Type B pancreatic cell (in vitro differentiated cells): ENCODE measurements around the gene ZWILCH. TPM values are rescaled to one million over a fixed set of nuclear protein-coding genes. Genes with fewer than 3 reads are reported as not detected.
"Not testable (repeated sequence)": the region's sequence is repeated elsewhere in the genome, so short reads cannot be mapped to it uniquely, and the experiment has no call there.

Experiments used
- DNase-seq: peaks from one replicate; pipeline ENCODE4 v3.0.0; 2021; ENCODE audit warnings: mixed read lengths; ENCODE audit not compliant: unreplicated experiment; ENCODE audit errors: extremely low spot score
- H3K27ac Mint-ChIP-seq: 2 replicates; pipeline ENCODE4 v1.8.0; 2021; ENCODE audit warnings: mild to moderate bottlenecking, mixed read lengths
- H3K27me3 Mint-ChIP-seq: 2 replicates; pipeline ENCODE4 v1.8.0; 2021; ENCODE audit warnings: mixed read lengths
- H3K36me3 Mint-ChIP-seq: 2 replicates; pipeline ENCODE4 v1.8.0; 2021; ENCODE audit warnings: mixed read lengths
- H3K4me1 Mint-ChIP-seq: one replicate; pipeline ENCODE4 v1.8.0; 2021; ENCODE audit warnings: mixed read lengths; ENCODE audit not compliant: unreplicated experiment
- H3K4me3 Mint-ChIP-seq: 2 replicates; pipeline ENCODE4 v1.8.0; 2021; ENCODE audit warnings: mild to moderate bottlenecking, mixed read lengths
- H3K9me3 Mint-ChIP-seq: 2 replicates; pipeline ENCODE4 v1.8.0; 2021; ENCODE audit warnings: mixed read lengths
- total RNA-seq: library from RNA; stranded (reverse); gene quantifications from 2 replicates; pipeline ENCODE4 v1.2.1, GENCODE V29; 2021; ENCODE audit warnings: low replicate concordance
- TF ChIP-seq, protein P1 (sequence below): fragments of 200-600 bp; sonication (generic); conservative IDR thresholded peaks from 2 replicates; pipeline ENCODE4 v1.5.0; 2021; ENCODE audit warnings: antibody characterized with exemption, mild to moderate bottlenecking

The ZWILCH gene
- total RNA-seq, 1 donor from 2014 or later, result 23.2 TPM

GRCh38 chr15:66588971-66589370 lies 83.8 kb downstream of the ZWILCH start:
- no peak overlapping the region for H3K4me3 Mint-ChIP-seq
- H3K4me1 Mint-ChIP-seq, result peaks cover 12% of the 10 kb centered on the region
- H3K36me3 Mint-ChIP-seq, result no peaks in the 10 kb centered on the region
- TF ChIP-seq, protein P1, sequence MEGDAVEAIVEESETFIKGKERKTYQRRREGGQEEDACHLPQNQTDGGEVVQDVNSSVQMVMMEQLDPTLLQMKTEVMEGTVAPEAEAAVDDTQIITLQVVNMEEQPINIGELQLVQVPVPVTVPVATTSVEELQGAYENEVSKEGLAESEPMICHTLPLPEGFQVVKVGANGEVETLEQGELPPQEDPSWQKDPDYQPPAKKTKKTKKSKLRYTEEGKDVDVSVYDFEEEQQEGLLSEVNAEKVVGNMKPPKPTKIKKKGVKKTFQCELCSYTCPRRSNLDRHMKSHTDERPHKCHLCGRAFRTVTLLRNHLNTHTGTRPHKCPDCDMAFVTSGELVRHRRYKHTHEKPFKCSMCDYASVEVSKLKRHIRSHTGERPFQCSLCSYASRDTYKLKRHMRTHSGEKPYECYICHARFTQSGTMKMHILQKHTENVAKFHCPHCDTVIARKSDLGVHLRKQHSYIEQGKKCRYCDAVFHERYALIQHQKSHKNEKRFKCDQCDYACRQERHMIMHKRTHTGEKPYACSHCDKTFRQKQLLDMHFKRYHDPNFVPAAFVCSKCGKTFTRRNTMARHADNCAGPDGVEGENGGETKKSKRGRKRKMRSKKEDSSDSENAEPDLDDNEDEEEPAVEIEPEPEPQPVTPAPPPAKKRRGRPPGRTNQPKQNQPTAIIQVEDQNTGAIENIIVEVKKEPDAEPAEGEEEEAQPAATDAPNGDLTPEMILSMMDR, result no peak
- H3K27me3 Mint-ChIP-seq, result peaks cover 24% of the 10 kb centered on the region
- no peak for DNase-seq
- H3K27ac Mint-ChIP-seq, result no peak overlapping the region
- H3K9me3 Mint-ChIP-seq, result no peaks in the 10 kb centered on the region

- H3K9me3 Mint-ChIP-seq, H3K36me3 Mint-ChIP-seq, DNase-seq, H3K4me3 Mint-ChIP-seq, H3K27ac Mint-ChIP-seq: not testable (repeated sequence)
- H3K27me3 Mint-ChIP-seq, result peaks cover 24% of the 10 kb centered on the region
- H3K4me1 Mint-ChIP-seq, result peaks cover 12% of the 10 kb centered on the region
These were observed 84.3 kb downstream of the ZWILCH start for GRCh38 chr15:66589429-66589828.

- Mint-ChIP-seq H3K4me3 (no peak overlapping the region), H3K36me3 (no peaks in the 10 kb centered on the region), H3K9me3 (no peaks in the 10 kb centered on the region), H3K27ac (no peak overlapping the region), H3K4me1 (peaks cover 12% of the 10 kb centered on the region), H3K27me3 (peaks cover 24% of the 10 kb centered on the region)
- TF ChIP-seq, protein P1, result no peak
- DNase-seq, result no peak
These were observed 85.3 kb downstream of the ZWILCH start for GRCh38 chr15:66590435-66590834.

GRCh38 chr15:66591322-66591862 lies 86.3 kb downstream of the ZWILCH start:
- peaks cover 16% of the 10 kb centered on the region for H3K27me3 Mint-ChIP-seq
- no peaks in the 10 kb centered on the region for H3K36me3 Mint-ChIP-seq
- peaks cover 12% of the 10 kb centered on the region for H3K4me1 Mint-ChIP-seq
- H3K4me3 Mint-ChIP-seq, result no peak overlapping the region
- TF ChIP-seq, protein P1, result no peak
- no peak overlapping the region for H3K27ac Mint-ChIP-seq
- H3K9me3 Mint-ChIP-seq, result no peaks in the 10 kb centered on the region
- DNase-seq, result no peak

DNA sequence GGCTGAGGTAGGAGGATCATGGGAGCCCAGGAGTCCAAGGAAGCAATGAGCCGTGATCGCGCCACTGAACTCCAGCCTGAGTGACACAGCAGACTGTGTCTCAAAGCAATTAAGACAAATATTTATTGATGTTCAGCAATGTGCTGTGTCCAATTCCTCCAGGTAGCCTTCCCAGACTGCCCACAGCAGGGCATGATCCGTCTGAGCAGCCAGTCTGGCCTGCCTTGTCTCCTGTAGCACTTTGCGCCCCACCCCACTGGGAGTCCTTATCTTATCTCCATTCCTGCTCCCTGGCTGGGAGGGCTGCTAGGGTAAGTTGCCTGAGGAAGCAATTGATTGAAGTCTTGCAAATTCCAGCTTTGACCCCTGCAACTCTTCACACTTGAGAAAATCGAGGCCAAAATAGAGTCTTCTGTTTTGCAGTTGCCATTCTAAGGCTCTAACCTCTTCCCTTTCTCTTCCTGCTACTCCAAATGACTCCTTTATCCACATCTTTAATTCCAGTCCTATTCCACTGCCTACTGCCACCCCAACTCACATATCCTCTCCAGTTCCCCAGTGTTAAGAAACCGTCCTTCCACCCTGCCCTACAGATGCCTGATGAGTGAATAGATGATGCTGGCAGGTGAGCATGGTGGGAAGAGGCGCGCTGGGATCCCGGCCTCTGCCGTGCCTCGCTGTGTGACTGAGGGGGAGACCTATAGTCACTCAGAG lies 87.5 kb downstream of the ZWILCH start:
- no peak for DNase-seq
- H3K9me3 Mint-ChIP-seq, result no peaks in the 10 kb centered on the region
- no peaks in the 10 kb centered on the region for H3K36me3 Mint-ChIP-seq
- no peak overlapping the region for H3K4me3 Mint-ChIP-seq
- H3K27ac Mint-ChIP-seq, result no peak overlapping the region
- TF ChIP-seq, protein P1, result no peak
- H3K27me3 Mint-ChIP-seq, result peaks cover 16% of the 10 kb centered on the region
- peaks cover 12% of the 10 kb centered on the region for H3K4me1 Mint-ChIP-seq

- H3K9me3 Mint-ChIP-seq, result no peaks in the 10 kb centered on the region
- peaks cover 15% of the 10 kb centered on the region for H3K27me3 Mint-ChIP-seq
- TF ChIP-seq, protein P1, result no peak
- no peak overlapping the region for H3K4me3 Mint-ChIP-seq
- no peak for DNase-seq
- H3K27ac Mint-ChIP-seq, result no peak overlapping the region
- no peaks in the 10 kb centered on the region for H3K36me3 Mint-ChIP-seq
- peaks cover 14% of the 10 kb centered on the region for H3K4me1 Mint-ChIP-seq
These were observed 88.2 kb downstream of the ZWILCH start for GRCh38 chr15:66593219-66593780.
